GM21529 (cell line): ENCODE results near the gene VAPB.
"Not testable (repeated sequence)": the region's sequence is repeated elsewhere in the genome, so short reads cannot be mapped to it uniquely, and the experiment has no call there.

Experiments
- ATAC-seq: cut with Tn5 transposase; IDR thresholded peaks from one replicate; pipeline ENCODE4 v1.9.1; 2021; ENCODE audit not compliant: unreplicated experiment

Gene VAPB

GRCh38 chr20:58388882-58389323 is at the start of gene VAPB:
VAPB (plus strand) TSS chr20:58389229; CDS start chr20:58389460, 231 bp downstream.
- ATAC-seq: peak; percentile 97

GRCh38 chr20:58339741-58340140 is 49.3 kb upstream of the VAPB start:
- no peak for ATAC-seq

GRCh38 chr20:58340151-58340550 is 48.9 kb upstream of the VAPB start:
- ATAC-seq: no peak

GRCh38 chr20:58340853-58341252 is 48.2 kb upstream of the VAPB start:
- no peak for ATAC-seq

GRCh38 chr20:58342104-58342945 is 46.7 kb upstream of the VAPB start:
- ATAC-seq: no peak

GRCh38 chr20:58344741-58345140 is 44.3 kb upstream of the VAPB start:
- no peak for ATAC-seq

- no peak for ATAC-seq
Observed at GRCh38 chr20:58349570-58349969, 39.5 kb upstream of the VAPB start.

- no peak for ATAC-seq
Observed at GRCh38 chr20:58352468-58352867, 36.6 kb upstream of the VAPB start.

- ATAC-seq: no peak
Observed at GRCh38 chr20:58359441-58359840, 29.6 kb upstream of the VAPB start.

GRCh38 chr20:58360936-58361335 is 28.1 kb upstream of the VAPB start:
- ATAC-seq: no peak

- no peak for ATAC-seq
Observed at GRCh38 chr20:58361481-58362205, 27.4 kb upstream of the VAPB start.

GRCh38 chr20:58362206-58362516 is 26.9 kb upstream of the VAPB start:
- no peak for ATAC-seq

- no peak for ATAC-seq
Observed at GRCh38 chr20:58362970-58363369, 26.1 kb upstream of the VAPB start.

- no peak for ATAC-seq
Observed at GRCh38 chr20:58366866-58367265, 22.2 kb upstream of the VAPB start.

- no peak for ATAC-seq
Observed at GRCh38 chr20:58372806-58373205, 16.2 kb upstream of the VAPB start.

- not testable (repeated sequence) for ATAC-seq
Observed at GRCh38 chr20:58373296-58373695, 15.7 kb upstream of the VAPB start.

GRCh38 chr20:58374027-58374850 is 14.8 kb upstream of the VAPB start:
- no peak for ATAC-seq

- ATAC-seq: no peak
Observed at GRCh38 chr20:58374906-58375758, 13.9 kb upstream of the VAPB start.

- ATAC-seq: no peak
Observed at GRCh38 chr20:58375759-58376352, 13.2 kb upstream of the VAPB start.

GRCh38 chr20:58377017-58377416 is 12.0 kb upstream of the VAPB start:
- ATAC-seq: no peak
